ENCODE measurements around the gene SLC7A14. TPM values are rescaled to one million over a fixed set of nuclear protein-coding genes. Genes with fewer than 3 reads are reported as not detected.

The SLC7A14 gene
- total and polyA plus RNA-seq, 2 of the 13 experiments (the other 11 are each of a cell fraction or from before 2014, with no cell fraction given), result not detected

- TF ChIP-seq HIC2 (CRISPR knock-in tag; IDR thresholded peaks at IDR 0.05; ENCODE audit: low read depth) (no peak), ZNF687 (CRISPR knock-in tag; IDR thresholded peaks at IDR 0.05) (peak; percentile 44), ZNF891 (CRISPR knock-in tag; IDR thresholded peaks at IDR 0.05) (no peak), GABPB1 (CRISPR knock-in tag; IDR thresholded peaks at IDR 0.05) (no peak), THAP7 (CRISPR knock-in tag; IDR thresholded peaks at IDR 0.05) (no peak), POLR2AphosphoS2 (IDR thresholded peaks at IDR 0.05; ENCODE audit: low read depth, low read length) (no peak), ZNF484 (CRISPR knock-in tag; IDR thresholded peaks at IDR 0.05; ENCODE audit: borderline replicate concordance, low read depth) (no peak), ZNF644 (CRISPR knock-in tag; IDR thresholded peaks at IDR 0.05; ENCODE audit: low read depth) (no peak), NR3C1 (CRISPR knock-in tag; IDR thresholded peaks at IDR 0.05) (no peak), MLXIP (CRISPR knock-in tag; IDR thresholded peaks at IDR 0.05; ENCODE audit: borderline replicate concordance) (no peak), ZNF678 (CRISPR knock-in tag; IDR thresholded peaks at IDR 0.05) (no peak), SOX6 (IDR thresholded peaks at IDR 0.05) (no peak), SOX6 (CRISPR knock-in tag; IDR thresholded peaks at IDR 0.05) (no peak), MXD1 (CRISPR knock-in tag; IDR thresholded peaks at IDR 0.05) (no peak), SRF (IDR thresholded peaks at IDR 0.05; ENCODE audit: low read depth, low read length) (no peak), PATZ1 (CRISPR knock-in tag; IDR thresholded peaks at IDR 0.05) (peak; percentile 44; the same call in 1 of the 2 replicates), ARID2 (CRISPR knock-in tag; IDR thresholded peaks at IDR 0.05; ENCODE audit: borderline replicate concordance) (no peak), NFE2L1 (CRISPR knock-in tag; IDR thresholded peaks at IDR 0.05; ENCODE audit: borderline replicate concordance) (no peak)
Observed at GRCh38 chr3:170421111-170421641, 164.7 kb downstream of the SLC7A14 start (continued).
